HG03135 (cell line): ENCODE results near the gene NFAT5.

Experiments
- ATAC-seq: cut with Tn5 transposase; IDR thresholded peaks from one replicate; pipeline ENCODE4 v1.9.1; 2021; ENCODE audit warnings: mild to moderate bottlenecking, moderate library complexity; ENCODE audit not compliant: unreplicated experiment

The NFAT5 gene

GRCh38 chr16:69595127-69596036 lies 29.6 kb downstream of the NFAT5 start:
- ATAC-seq, result no peak

- ATAC-seq, result no peak
Observed at GRCh38 chr16:69596801-69597200, 31.0 kb downstream of the NFAT5 start.

DNA sequence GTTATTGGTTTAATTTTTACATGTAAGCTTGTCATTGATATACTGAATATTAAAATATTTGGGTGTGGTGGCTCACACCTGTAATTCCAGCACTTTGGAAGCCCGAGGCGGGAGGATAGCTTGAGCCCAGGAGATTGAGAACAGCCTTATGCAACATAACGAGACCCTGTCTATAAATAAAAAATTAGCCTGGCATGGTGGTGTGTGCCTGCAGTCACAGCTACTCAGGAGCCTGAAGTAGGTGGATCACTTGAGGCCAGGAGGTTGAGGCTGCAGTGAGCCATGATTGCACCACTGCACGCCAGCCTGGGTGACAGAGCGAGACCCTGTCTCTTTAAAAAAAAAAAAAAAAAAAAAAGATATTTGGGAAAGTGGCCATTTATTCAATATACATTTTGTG lies 32.3 kb downstream of the NFAT5 start:
- no peak for ATAC-seq

DNA sequence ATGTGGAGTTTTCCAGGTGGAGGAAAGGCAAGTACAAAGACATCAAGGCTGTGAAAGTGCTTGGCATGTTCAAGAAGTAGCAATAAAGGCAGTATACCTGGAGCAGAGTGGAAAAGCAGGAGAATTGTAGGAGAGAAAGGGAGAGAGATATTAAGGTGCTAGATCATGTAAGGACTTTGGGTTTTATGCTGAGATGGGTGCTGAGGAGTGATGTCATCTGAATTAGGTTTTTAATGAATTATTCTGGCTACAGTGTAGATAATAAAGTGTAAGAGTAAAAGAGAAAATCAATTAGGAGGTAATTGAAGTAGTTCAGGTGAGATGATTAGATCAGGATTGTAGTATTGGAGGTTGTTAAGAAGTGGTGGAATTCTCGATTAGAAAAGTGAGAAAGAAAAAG lies 34.0 kb downstream of the NFAT5 start:
- ATAC-seq, result no peak

- no peak for ATAC-seq
Observed at GRCh38 chr16:69600202-69600601, 34.4 kb downstream of the NFAT5 start.

DNA sequence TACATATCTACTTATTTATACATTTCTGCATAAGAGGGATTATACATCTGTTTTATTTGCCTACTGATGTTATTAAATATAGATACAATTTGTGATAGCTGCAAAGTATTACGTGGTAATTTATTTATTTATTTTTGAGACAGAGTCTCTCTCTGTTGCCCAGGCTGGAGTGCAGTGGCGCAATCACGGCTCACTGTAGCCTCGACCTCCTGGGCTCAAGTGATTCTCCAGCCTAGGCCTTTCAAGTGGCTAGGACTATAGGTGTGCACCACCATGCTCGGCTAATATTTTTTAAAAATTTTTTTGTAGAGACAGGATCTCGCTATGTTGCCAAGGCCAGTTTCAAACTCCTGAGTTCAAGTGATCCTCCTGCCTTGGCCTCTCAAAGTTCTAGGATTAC lies 35.5 kb downstream of the NFAT5 start:
- ATAC-seq, result no peak

GRCh38 chr16:69606985-69607384 lies 41.2 kb downstream of the NFAT5 start:
- ATAC-seq, result no peak

DNA sequence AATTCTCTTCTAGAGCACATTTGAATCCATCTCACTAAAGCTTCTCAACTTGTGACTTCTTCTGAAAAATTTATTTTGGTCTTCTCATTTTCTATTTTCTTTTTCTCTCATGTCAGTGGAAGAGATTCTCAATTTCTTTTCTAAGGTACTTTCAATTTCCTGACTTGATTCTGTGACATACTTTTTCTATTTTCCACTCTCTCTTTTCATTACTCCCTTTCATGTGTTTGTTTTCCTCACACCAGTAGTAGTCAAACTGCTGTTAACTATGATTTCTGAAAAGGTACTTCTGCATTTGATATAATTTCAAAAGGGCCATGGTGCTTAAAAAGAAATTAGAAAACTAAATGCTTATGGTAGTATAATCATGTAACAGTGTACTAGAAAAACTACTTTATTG lies 41.9 kb downstream of the NFAT5 start:
- ATAC-seq, result no peak

DNA sequence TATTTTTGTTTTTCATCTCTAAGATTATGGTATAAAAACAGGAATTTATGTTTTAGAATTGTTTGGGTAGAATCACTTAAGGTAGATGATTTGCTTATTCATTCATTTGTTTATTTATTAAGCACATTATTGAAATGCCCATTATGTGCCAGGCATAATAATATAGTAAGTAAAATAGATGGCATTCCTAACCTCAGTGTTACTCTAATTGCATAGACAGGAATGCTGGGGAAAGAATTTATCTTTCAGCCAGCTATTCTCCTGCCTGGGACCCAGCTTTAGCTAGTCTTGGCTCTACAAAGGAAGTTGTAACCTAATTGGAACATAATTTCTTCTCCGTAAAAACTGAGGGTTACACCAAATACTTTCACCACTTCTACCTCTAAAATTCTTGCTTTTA lies 44.6 kb downstream of the NFAT5 start:
- no peak for ATAC-seq

- ATAC-seq, result no peak
Observed at GRCh38 chr16:69611103-69611640, 45.4 kb downstream of the NFAT5 start.

- peak; percentile 70 for ATAC-seq
Observed at GRCh38 chr16:69613378-69614154, 47.8 kb downstream of the NFAT5 start.

- no peak for ATAC-seq
Observed at GRCh38 chr16:69615528-69615927, 49.8 kb downstream of the NFAT5 start.

DNA sequence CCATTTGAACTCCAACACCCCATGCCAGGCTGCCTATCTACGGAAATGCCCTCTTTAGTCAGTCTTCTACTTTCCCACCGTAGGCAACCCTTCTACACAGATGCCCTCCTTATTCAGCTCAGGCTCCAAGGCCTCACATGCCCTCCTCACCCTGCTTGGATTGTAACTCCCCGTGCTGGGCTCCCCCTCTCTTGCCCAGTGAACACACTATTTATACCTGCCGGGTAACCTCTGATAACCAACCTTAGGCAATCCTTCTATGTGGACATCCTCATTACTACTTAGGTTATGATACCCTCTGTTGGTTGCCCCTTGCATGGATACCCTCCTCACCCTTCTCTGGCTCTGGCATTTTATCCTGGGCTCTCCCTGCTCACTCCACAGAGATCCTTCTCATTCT lies 50.3 kb downstream of the NFAT5 start:
- no peak for ATAC-seq

DNA sequence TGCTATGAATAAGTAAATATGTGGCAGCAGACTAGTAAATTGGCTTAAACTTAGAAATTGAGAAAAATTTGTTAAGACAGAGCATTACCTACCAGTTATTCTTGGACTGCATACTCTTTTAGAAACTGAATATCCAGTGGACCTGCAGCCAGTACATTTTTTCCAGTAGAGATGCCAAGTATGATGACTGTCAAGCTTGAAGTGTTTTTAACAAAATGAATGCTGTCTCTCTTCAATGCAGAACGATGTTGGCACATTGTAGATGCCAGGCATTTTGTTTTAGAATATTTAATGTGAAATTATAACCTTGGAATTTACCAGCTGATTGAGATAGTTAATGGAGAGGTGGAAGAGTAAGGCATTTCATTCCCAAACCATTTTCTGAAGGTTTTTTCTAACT lies 52.5 kb downstream of the NFAT5 start:
- no peak for ATAC-seq

DNA sequence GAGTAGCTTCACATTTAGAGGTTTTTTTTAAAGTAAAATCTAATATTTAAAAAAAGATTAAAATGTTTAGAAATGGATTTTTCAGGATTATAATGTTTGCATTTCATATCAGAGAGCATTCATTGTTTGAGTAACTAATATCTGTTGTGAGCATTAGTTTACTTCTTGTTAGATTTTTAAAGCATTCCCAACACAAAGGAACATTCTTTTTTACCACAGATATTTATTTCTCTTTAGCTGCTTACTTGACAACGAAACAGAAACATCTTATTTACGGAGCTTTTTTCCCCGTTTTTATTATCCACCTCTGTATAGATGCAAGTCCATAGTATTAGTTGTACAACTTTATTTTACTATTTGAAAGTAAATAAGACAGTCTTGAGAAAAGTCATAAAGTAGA lies 53.0 kb downstream of the NFAT5 start:
- no peak for ATAC-seq

DNA sequence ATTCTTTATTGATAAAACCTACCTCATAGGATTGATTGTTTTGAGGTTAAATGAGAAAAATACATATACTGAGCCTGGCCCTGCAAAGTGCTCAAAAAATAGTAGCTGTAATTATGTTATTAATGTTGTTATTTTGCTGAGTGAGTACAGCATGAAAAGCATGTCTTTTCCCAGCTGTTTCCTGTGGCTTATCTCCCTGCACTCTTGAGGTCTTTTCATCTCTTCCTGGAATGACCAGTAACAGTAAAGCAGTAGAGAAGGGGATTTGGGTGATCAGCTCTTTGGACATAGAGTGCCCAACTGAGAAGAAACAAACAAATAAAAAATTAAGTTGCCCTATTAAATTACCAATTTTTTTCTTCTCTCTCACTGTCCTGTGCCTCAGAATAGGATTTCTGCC lies 53.7 kb downstream of the NFAT5 start:
- ATAC-seq, result no peak

GRCh38 chr16:69620573-69620972 lies 54.8 kb downstream of the NFAT5 start:
- no peak for ATAC-seq

GRCh38 chr16:69621225-69621624 lies 55.5 kb downstream of the NFAT5 start:
- no peak for ATAC-seq

DNA sequence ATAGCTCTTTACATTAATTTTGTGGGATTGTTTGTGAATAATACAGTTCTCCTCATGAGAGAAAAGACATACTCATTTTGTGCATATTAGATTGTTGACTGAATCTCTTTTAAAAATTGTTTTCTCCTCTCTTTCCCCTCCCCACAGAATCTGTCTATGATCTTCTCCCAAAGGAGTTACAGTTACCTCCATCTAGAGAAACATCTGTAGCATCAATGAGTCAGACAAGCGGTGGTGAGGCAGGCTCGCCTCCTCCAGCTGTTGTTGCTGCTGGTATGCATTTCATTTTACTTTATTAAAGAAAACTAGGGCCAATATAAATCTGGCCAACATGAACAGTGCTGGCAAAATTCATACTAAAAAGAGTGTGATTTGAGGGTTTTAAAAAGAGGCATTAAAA lies 60.5 kb downstream of the NFAT5 start:
- ATAC-seq, result no peak

DNA sequence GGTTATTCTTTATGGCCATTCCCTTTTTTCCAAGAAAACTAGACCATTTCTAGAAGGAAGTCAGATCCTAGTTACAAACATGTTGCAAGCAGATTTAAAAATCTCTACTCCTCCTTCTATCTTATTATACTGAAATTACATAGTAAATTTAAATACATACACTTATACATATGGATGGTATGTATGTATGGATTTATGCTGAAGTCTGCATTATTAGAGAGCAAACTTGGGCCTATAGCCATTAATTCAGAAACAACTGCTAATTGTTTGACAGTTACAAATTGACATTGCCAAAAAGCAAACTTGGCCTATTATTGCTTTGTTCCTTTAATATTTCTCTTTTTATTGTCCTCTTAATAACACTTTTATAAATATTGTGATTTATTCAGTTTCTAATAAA lies 67.1 kb downstream of the NFAT5 start:
- no peak for ATAC-seq

DNA sequence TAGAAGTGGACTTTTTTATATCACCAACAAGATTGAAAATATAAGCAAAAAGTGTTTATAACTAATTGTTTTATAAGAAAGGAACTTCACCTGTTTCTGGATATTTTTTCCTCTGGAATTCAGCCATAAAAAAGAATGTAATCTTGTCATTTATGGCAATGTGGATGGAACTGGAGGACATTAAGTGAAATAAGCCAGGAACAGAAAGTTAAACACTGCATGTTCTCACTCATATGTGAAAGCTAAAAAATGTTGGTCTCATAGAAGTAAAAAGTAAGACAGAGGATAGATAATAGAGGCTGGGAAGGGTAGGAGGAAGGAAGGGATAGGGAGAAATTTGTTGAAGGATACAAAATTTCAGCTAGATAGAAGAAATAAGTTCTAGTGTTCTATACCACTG lies 67.6 kb downstream of the NFAT5 start:
- ATAC-seq, result no peak
